IMR-90 (cell line): ENCODE results near the gene MYRFL. TPM values are rescaled to one million over a fixed set of nuclear protein-coding genes. Genes with fewer than 3 reads are reported as not detected.

Source experiments
- ATAC-seq: fragments of 200-7000 bp; cut with Tn5 transposase; 2 replicates; pipeline ENCODE4 v1.9.1; 2020; ENCODE audit warnings: low read depth, mild to moderate bottlenecking, moderate library complexity
- BruUV-seq: library from RNA; stranded (reverse); fragments of 400-500 nt; replicated peaks from 2 replicates; lab custom pipeline; 2021; lab: Mats Ljungman, UMichigan
- CTCF ChIA-PET: fragments of 300-600 bp; formaldehyde crosslinking; extraction: SDS; loops from one replicate; lab custom pipeline; 2021; ENCODE audit warnings: antibody characterized with exemption; lab: Yijun Ruan, JAX
- POLR2A ChIA-PET: fragments of 300-600 bp; sonication (Branson Sonifier 250); formaldehyde crosslinking; loops from one replicate; lab custom pipeline; 2022; ENCODE audit warnings: antibody characterized with exemption; ENCODE audit not compliant: unreplicated experiment; lab: Charles Lee
- DNase-seq: peaks from one replicate; pipeline ENCODE4 v3.0.0; 2013
- H2AFZ ChIP-seq: replicated peaks from 2 replicates; pipeline ENCODE3; 2013; ENCODE audit warnings: low read length, mild to moderate bottlenecking; ENCODE audit not compliant: poor library complexity
- H2AK5ac ChIP-seq: 2 replicates; pipeline ENCODE4 v1.6.1; 2013; ENCODE audit warnings: low read depth, low read length, inconsistent platforms
- H2AK9ac ChIP-seq: replicated peaks from 2 replicates; pipeline ENCODE3; 2013; ENCODE audit warnings: mild to moderate bottlenecking, low read depth, low read length, moderate library complexity; ENCODE audit not compliant: poor library complexity
- H2BK120ac ChIP-seq: 2 replicates; pipeline ENCODE4 v1.6.1; 2013; ENCODE audit warnings: low read depth, low read length, inconsistent platforms
- H2BK15ac ChIP-seq: 3 replicates; pipeline ENCODE4 v1.6.1; 2013; ENCODE audit warnings: low read depth, low read length, inconsistent platforms
- H2BK20ac ChIP-seq: 2 replicates; pipeline ENCODE4 v1.6.1; 2013; ENCODE audit warnings: low read depth, mild to moderate bottlenecking, inconsistent platforms, low read length, moderate library complexity
- H2BK5ac ChIP-seq: 2 replicates; pipeline ENCODE4 v1.6.1; 2013; ENCODE audit warnings: mild to moderate bottlenecking, low read depth, low read length, inconsistent platforms; ENCODE audit not compliant: poor library complexity, severe bottlenecking
- H3K14ac ChIP-seq: replicated peaks from 2 replicates; pipeline ENCODE4 v1.6.1; 2013; ENCODE audit warnings: low read depth, low read length, inconsistent platforms
- H3K18ac ChIP-seq: 2 replicates; pipeline ENCODE4 v1.6.1; 2013; ENCODE audit warnings: low read depth, low read length, control low read depth
- H3K23ac ChIP-seq: 2 replicates; pipeline ENCODE4 v1.6.1; 2013; ENCODE audit warnings: low read depth, low read length, inconsistent platforms
- H3K27ac ChIP-seq: 2 replicates; pipeline ENCODE4 v1.5.1; 2013; ENCODE audit warnings: mild to moderate bottlenecking, control low read depth, low read length; ENCODE audit not compliant: insufficient read depth
- H3K27me3 ChIP-seq: 2 replicates; pipeline ENCODE4 v1.6.1; 2013; ENCODE audit warnings: low read length; ENCODE audit not compliant: control insufficient read depth, insufficient read depth
- H3K36me3 ChIP-seq: 2 replicates; pipeline ENCODE4 v1.6.1; 2013; ENCODE audit warnings: low read length, mixed read lengths; ENCODE audit not compliant: control insufficient read depth, insufficient read depth
- H3K4ac ChIP-seq: 2 replicates; pipeline ENCODE4 v1.6.1; 2013; ENCODE audit warnings: low read depth, low read length, inconsistent platforms
- H3K4me1 ChIP-seq: 2 replicates; pipeline ENCODE4 v1.6.1; 2013; ENCODE audit warnings: low read length, mixed read lengths; ENCODE audit not compliant: control insufficient read depth, insufficient read depth
- H3K4me2 ChIP-seq: 2 replicates; pipeline ENCODE4 v1.6.1; 2013; ENCODE audit warnings: low read depth, mild to moderate bottlenecking, control low read depth, low read length, moderate library complexity
- H3K4me3 ChIP-seq: 2 replicates; pipeline ENCODE4 v1.5.1; 2013; ENCODE audit warnings: low read depth, mild to moderate bottlenecking, control low read depth, low read length, moderate library complexity; ENCODE audit not compliant: insufficient read depth
- H3K56ac ChIP-seq: 2 replicates; pipeline ENCODE4 v1.6.1; 2013; ENCODE audit warnings: low read length, inconsistent platforms; ENCODE audit not compliant: insufficient read depth; ENCODE audit errors: extremely low read depth
- H3K79me1 ChIP-seq, 2 experiments: 2 replicates each; pipeline ENCODE4 v1.6.1; 2013; ENCODE audit warnings: low read length in 2 of 2, inconsistent platforms in 1 of 2, low read depth in 1 of 2
- H3K9ac ChIP-seq: 2 replicates; pipeline ENCODE4 v1.6.1; 2013; ENCODE audit warnings: low read depth, low read length, control low read depth
- H3K9me1 ChIP-seq: 2 replicates; pipeline ENCODE4 v1.6.1; 2013; ENCODE audit warnings: low read length, inconsistent platforms; ENCODE audit not compliant: insufficient read depth
- H3K9me3 ChIP-seq: 2 replicates; pipeline ENCODE4 v1.6.1; 2013; ENCODE audit warnings: low read length; ENCODE audit not compliant: control insufficient read depth, insufficient read depth
- H4K20me1 ChIP-seq: 2 replicates; pipeline ENCODE4 v1.6.1; 2013; ENCODE audit warnings: low read length, inconsistent platforms; ENCODE audit not compliant: insufficient read depth
- H4K5ac ChIP-seq: 2 replicates; pipeline ENCODE4 v1.6.1; 2013; ENCODE audit warnings: mild to moderate bottlenecking, low read depth, low read length, control low read depth
- H4K8ac ChIP-seq, 2 experiments: 2 replicates each; pipeline ENCODE4 v1.6.1; 2013; ENCODE audit warnings: low read depth in 2 of 2, low read length in 2 of 2, control low read depth in 1 of 2, inconsistent platforms in 1 of 2
- H4K91ac ChIP-seq: 2 replicates; pipeline ENCODE4 v1.6.1; 2013; ENCODE audit warnings: low read depth, low read length, inconsistent platforms; ENCODE audit not compliant: insufficient read depth
- BHLHE40 ChIP-seq: fragments of 150-350 bp; IDR thresholded peaks from 2 replicates; pipeline ENCODE4 v1.6.1; 2016; ENCODE audit warnings: mild to moderate bottlenecking, low read depth, low read length
- CHD1 ChIP-seq: IDR thresholded peaks from 2 replicates; pipeline ENCODE4 v1.6.1; 2012; ENCODE audit warnings: low read depth, low read length, improper control_type of control experiment
- POLR2A ChIP-seq: IDR thresholded peaks from 2 replicates; pipeline ENCODE4 v1.6.1; 2012; ENCODE audit warnings: mild to moderate bottlenecking, low read depth, low read length
- RAD21 ChIP-seq: IDR thresholded peaks from 2 replicates; pipeline ENCODE4 v1.6.1; 2012; ENCODE audit warnings: low read length, improper control_type of control experiment
- RFX5 ChIP-seq: IDR thresholded peaks from 2 replicates; pipeline ENCODE4 v1.8.0; 2012; ENCODE audit warnings: low read depth, mild to moderate bottlenecking, low read length, moderate library complexity
- SMC3 ChIP-seq: fragments of 150-350 bp; IDR thresholded peaks from 2 replicates; pipeline ENCODE4 v1.6.1; 2016; ENCODE audit warnings: low read depth, mild to moderate bottlenecking, antibody characterized with exemption, low read length, moderate library complexity
- WGBS, 2 experiments: methylation state at CpG; one replicate each; pipeline versions ENCODE4 v1.1.5 to v1.1.7; 2013; ENCODE audit warnings: missing lambda C conversion rate in 2 of 2; ENCODE audit not compliant: insufficient read length in 1 of 2; ENCODE audit errors: extremely low coverage in 2 of 2; 5-methylcytosine and 5-hydroxymethylcytosine counted together
- dilution Hi-C: fragments of 300-500 bp; cut with HindIII; formaldehyde crosslinking; loops from one replicate; pipeline ENCODE4 v1.14.3; 2018; ENCODE audit warnings: low sequenced_read_pairs; ENCODE audit not compliant: unreplicated experiment
- in situ Hi-C: fragments of 300-500 bp; cut with MboI; formaldehyde crosslinking; loops from 3 replicates; pipeline ENCODE4 v1.14.3; 2019; ENCODE audit warnings: low sequenced_read_pairs, inconsistent platforms, mixed read lengths
- intact Hi-C: fragments of 100-400 bp; cut with micrococcal nuclease; formaldehyde crosslinking; loops from 2 replicates; pipeline ENCODE4 v1.10.0; 2022
- polyA plus RNA-seq, 3 experiments: library from polyadenylated mRNA; depleted of rRNA; stranded (reverse); fragments of >200 nt; gene quantifications; 2 replicates each; pipeline ENCODE4 v1.2.3, GENCODE V29; 2012; ENCODE audit warnings: low replicate concordance in 1 of 3
- total RNA-seq: library from RNA; depleted of rRNA; stranded (reverse); fragments of >200 nt; gene quantifications from 2 replicates; pipeline ENCODE4 v1.2.3, GENCODE V29; 2012
- TF ChIP-seq, protein P1 (sequence below): conservative IDR thresholded peaks from 2 replicates; pipeline ENCODE4 v1.5.1; 2012; ENCODE audit warnings: mild to moderate bottlenecking, low read depth, low read length, improper control_type of control experiment

The MYRFL gene
- total and polyA plus RNA-seq, 2 of the 4 experiments (the other 2 are of a cell fraction): not detected

DNA sequence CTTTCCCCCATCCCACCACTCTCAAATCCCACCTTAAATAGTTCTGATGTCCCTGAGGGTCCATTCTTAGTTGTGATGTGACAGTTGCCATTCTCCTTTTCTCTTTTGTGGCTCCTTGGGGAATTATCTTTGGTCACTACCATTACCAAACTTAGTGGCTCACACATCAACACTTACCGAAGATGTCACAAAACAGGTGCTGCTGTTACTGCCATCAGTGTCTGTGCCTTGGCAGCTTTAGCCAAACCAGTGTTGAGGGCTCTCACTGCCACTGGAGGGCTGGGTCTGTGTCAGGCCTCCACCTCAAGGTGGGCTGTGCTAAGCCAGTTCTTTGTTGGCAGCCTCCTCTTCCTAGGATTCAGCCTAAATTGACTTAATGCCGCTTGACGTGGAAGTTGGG is 144.0 kb downstream of the MYRFL start:
- no peaks in the 10 kb centered on the region for H3K4me1 ChIP-seq
- H3K23ac ChIP-seq: no peak overlapping the region
- H2AFZ ChIP-seq: no peak overlapping the region
- no peak overlapping the region for H3K14ac ChIP-seq
- ATAC-seq: no peak
- no peak overlapping the region for H3K4me3 ChIP-seq
- TF ChIP-seq SMC3 (no peak), BHLHE40 (no peak), RFX5 (no peak), RAD21 (no peak), CHD1 (no peak), POLR2A (no peak)
- TF ChIP-seq, protein P1, sequence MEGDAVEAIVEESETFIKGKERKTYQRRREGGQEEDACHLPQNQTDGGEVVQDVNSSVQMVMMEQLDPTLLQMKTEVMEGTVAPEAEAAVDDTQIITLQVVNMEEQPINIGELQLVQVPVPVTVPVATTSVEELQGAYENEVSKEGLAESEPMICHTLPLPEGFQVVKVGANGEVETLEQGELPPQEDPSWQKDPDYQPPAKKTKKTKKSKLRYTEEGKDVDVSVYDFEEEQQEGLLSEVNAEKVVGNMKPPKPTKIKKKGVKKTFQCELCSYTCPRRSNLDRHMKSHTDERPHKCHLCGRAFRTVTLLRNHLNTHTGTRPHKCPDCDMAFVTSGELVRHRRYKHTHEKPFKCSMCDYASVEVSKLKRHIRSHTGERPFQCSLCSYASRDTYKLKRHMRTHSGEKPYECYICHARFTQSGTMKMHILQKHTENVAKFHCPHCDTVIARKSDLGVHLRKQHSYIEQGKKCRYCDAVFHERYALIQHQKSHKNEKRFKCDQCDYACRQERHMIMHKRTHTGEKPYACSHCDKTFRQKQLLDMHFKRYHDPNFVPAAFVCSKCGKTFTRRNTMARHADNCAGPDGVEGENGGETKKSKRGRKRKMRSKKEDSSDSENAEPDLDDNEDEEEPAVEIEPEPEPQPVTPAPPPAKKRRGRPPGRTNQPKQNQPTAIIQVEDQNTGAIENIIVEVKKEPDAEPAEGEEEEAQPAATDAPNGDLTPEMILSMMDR: no peak
- H2AK9ac ChIP-seq: no peak overlapping the region
- no peak overlapping the region for H3K4me2 ChIP-seq
- H3K36me3 ChIP-seq: no peaks in the 10 kb centered on the region
- ChIA-PET POLR2A (no interaction called here), CTCF (no interaction called here)
- in situ Hi-C loops (no loop called here), intact Hi-C loops (no loop called here), dilution Hi-C loops (no loop called here)
- H2BK120ac ChIP-seq: no peak overlapping the region
- H4K20me1 ChIP-seq: no peaks in the 10 kb centered on the region
- DNase-seq: no peak
- H4K8ac ChIP-seq: no peak overlapping the region
- H3K27me3 ChIP-seq: peaks cover 4% of the 10 kb centered on the region
- BruUV-seq: no TSS peak
- H3K27ac ChIP-seq: no peak overlapping the region
- no peaks in the 10 kb centered on the region for H3K79me1 ChIP-seq
- no peaks in the 10 kb centered on the region for H3K9me3 ChIP-seq
- no peak overlapping the region for H3K4ac ChIP-seq
- no peak overlapping the region for H2BK15ac ChIP-seq
- H3K18ac ChIP-seq: no peak overlapping the region
- H2AK5ac ChIP-seq: no peak overlapping the region
- H2BK20ac ChIP-seq: no peak overlapping the region
- no peak overlapping the region for H3K9ac ChIP-seq
- WGBS, 2 experiments: no CpG with 5 or more reads among the region's 3 CpGs
- no peak overlapping the region for H4K91ac ChIP-seq
- H3K56ac ChIP-seq: no peak overlapping the region
- H4K5ac ChIP-seq: no peak overlapping the region
- H2BK5ac ChIP-seq: no peak overlapping the region
- no peaks in the 10 kb centered on the region; the same call in 1 of the 2 replicates for H3K9me1 ChIP-seq
